GM12878 (cell line): ENCODE data around the gene ANKS1A. TPM values are rescaled to one million over a fixed set of nuclear protein-coding genes. Genes with fewer than 3 reads are reported as not detected.

Source experiments
- ATAC-seq: fragments of 200-7000 bp; cut with Tn5 transposase; 3 replicates; pipeline ENCODE4 v1.9.1; 2020; ENCODE audit warnings: mild to moderate bottlenecking, moderate library complexity
- BruUV-seq: library from RNA; stranded (reverse); fragments of 400-500 nt; replicated peaks from 2 replicates; lab custom pipeline; 2021; lab: Mats Ljungman, UMichigan
- CTCF ChIA-PET: fragments of 300-600 bp; sonication (Branson Sonifier 250); formaldehyde crosslinking; extraction: SDS; loops from one replicate; lab custom pipeline; 2021; ENCODE audit warnings: inconsistent platforms; lab: Yijun Ruan, JAX
- POLR2A ChIA-PET: fragments of 350-600 bp; formaldehyde crosslinking; extraction: SDS; loops from one replicate; lab custom pipeline; 2021; ENCODE audit warnings: inconsistent platforms; lab: Charles Lee
- RAD21 ChIA-PET: fragments of 300-600 bp; sonication (Branson Sonifier 250); formaldehyde crosslinking; loops from one replicate; lab custom pipeline; 2023; ENCODE audit warnings: antibody characterized with exemption; ENCODE audit not compliant: unreplicated experiment; lab: Charles Lee
- SMC1A ChIA-PET: fragments of 300-600 bp; sonication (Branson Sonifier 250); formaldehyde crosslinking; loops from one replicate; lab custom pipeline; 2023; ENCODE audit not compliant: unreplicated experiment, uncharacterized antibody; lab: Charles Lee
- DNase-seq: peaks from one replicate; pipeline ENCODE4 v3.0.0-alpha.2; 2011; ENCODE audit warnings: low read depth, low spot score
- FAIRE-seq: peaks from 3 replicates; lab custom pipeline; 2011; peaks lifted over from hg19 to GRCh38; lab: Jason Lieb, UNC
- H2AFZ ChIP-seq: 2 replicates; pipeline ENCODE4 v1.6.0; 2011; ENCODE audit warnings: low read depth, low read length, control low read depth; ENCODE audit not compliant: control insufficient read depth
- H3K27ac ChIP-seq: 2 replicates; pipeline ENCODE4 v1.5.1; 2011; ENCODE audit warnings: control low read depth; ENCODE audit not compliant: control insufficient read depth, insufficient read depth
- H3K27me3 ChIP-seq, 2 experiments: replicated peaks in 1 of 2; 2 replicates each; pipeline versions ENCODE4 v1.6.0 to v1.6.1; 2011; ENCODE audit warnings: low read length in 1 of 2; ENCODE audit not compliant: control insufficient read depth in 2 of 2, insufficient read depth in 2 of 2
- H3K36me3 ChIP-seq, 2 experiments: 2 replicates each; pipeline ENCODE4 v1.5.1; 2011; ENCODE audit warnings: low read length in 1 of 2; ENCODE audit not compliant: control insufficient read depth in 2 of 2, insufficient read depth in 2 of 2
- H3K4me1 ChIP-seq: 2 replicates; pipeline ENCODE4 v1.6.1; 2011; ENCODE audit warnings: mild to moderate bottlenecking, low read length, moderate library complexity, mixed read lengths; ENCODE audit not compliant: control insufficient read depth, insufficient read depth
- H3K4me2 ChIP-seq: 2 replicates; pipeline ENCODE4 v1.6.0; 2011; ENCODE audit warnings: control low read depth; ENCODE audit not compliant: control insufficient read depth, insufficient read depth
- H3K4me3 ChIP-seq: fragments of 200-600 bp; sonication (generic); 2 replicates; pipeline ENCODE4 v1.5.1; 2016
- H3K79me2 ChIP-seq: 2 replicates; pipeline ENCODE4 v1.6.0; 2011; ENCODE audit warnings: low read length; ENCODE audit not compliant: control insufficient read depth, insufficient read depth
- H3K9ac ChIP-seq: 2 replicates; pipeline ENCODE4 v1.8.0; 2011; ENCODE audit warnings: low read length, control low read depth, mixed read lengths; ENCODE audit not compliant: control insufficient read depth, insufficient read depth
- H3K9me3 ChIP-seq: replicated peaks from 3 replicates; pipeline ENCODE4 v1.5.1; 2011; ENCODE audit warnings: mild to moderate bottlenecking, low read length; ENCODE audit not compliant: control insufficient read depth, insufficient read depth
- H4K20me1 ChIP-seq: 2 replicates; pipeline ENCODE4 v1.6.0; 2011; ENCODE audit not compliant: control insufficient read depth, insufficient read depth
- ASH2L ChIP-seq: fragments of 300-600, 200-600 bp; sonication (generic); IDR thresholded peaks from 2 replicates; pipeline ENCODE4 v1.6.1; 2017; ENCODE audit warnings: low read depth, mild to moderate bottlenecking, borderline replicate concordance
- ATF2 ChIP-seq: IDR thresholded peaks from 2 replicates; pipeline ENCODE4 v1.6.1; 2012; ENCODE audit warnings: low read length, inconsistent platforms
- BCL11A ChIP-seq: IDR thresholded peaks from 2 replicates; pipeline ENCODE4 v1.6.1; 2011; ENCODE audit warnings: low read depth, low read length
- BMI1 ChIP-seq: fragments of 450-650 bp; IDR thresholded peaks from 2 replicates; pipeline ENCODE4 v1.6.1; 2016; ENCODE audit warnings: mild to moderate bottlenecking, moderate library complexity, borderline replicate concordance
- CBX3 ChIP-seq: fragments of 200-600 bp; sonication (generic); IDR thresholded peaks from 2 replicates; pipeline ENCODE4 v1.6.1; 2016; ENCODE audit warnings: low read depth, borderline replicate concordance
- E4F1 ChIP-seq: fragments of 450-650 bp; IDR thresholded peaks from 2 replicates; pipeline ENCODE4 v1.6.1; 2018; ENCODE audit warnings: borderline replicate concordance, mild to moderate bottlenecking; ENCODE audit not compliant: partially characterized antibody
- GATAD2B ChIP-seq: fragments of 450-650 bp; conservative IDR thresholded peaks from 2 replicates; pipeline ENCODE4 v1.6.1; 2017; ENCODE audit warnings: low read depth, mild to moderate bottlenecking, moderate library complexity
- IRF3 ChIP-seq: fragments of 450-650 bp; IDR thresholded peaks from 2 replicates; pipeline ENCODE4 v1.6.1; 2014; ENCODE audit warnings: mild to moderate bottlenecking
- MLLT1 ChIP-seq: fragments of 450-650 bp; IDR thresholded peaks from 2 replicates; pipeline ENCODE4 v1.6.1; 2016; ENCODE audit warnings: mild to moderate bottlenecking
- MTA3 ChIP-seq: IDR thresholded peaks from 2 replicates; pipeline ENCODE4 v1.6.1; 2012; ENCODE audit warnings: low read length, inconsistent platforms, borderline replicate concordance
- PAX5 ChIP-seq: IDR thresholded peaks from 2 replicates; pipeline ENCODE4 v1.6.1; 2011; ENCODE audit warnings: low read depth, low read length, borderline replicate concordance
- PML ChIP-seq: IDR thresholded peaks from 2 replicates; pipeline ENCODE4 v1.6.1; 2012; ENCODE audit warnings: low read length, inconsistent platforms
- RCOR1 ChIP-seq: conservative IDR thresholded peaks from 2 replicates; pipeline ENCODE4 v1.6.1; 2012; ENCODE audit warnings: low read depth, low read length, improper control_type of control experiment
- SIX5 ChIP-seq: IDR thresholded peaks from 2 replicates; pipeline ENCODE4 v1.6.1; 2011; ENCODE audit warnings: mild to moderate bottlenecking, low read depth, low read length, moderate library complexity; ENCODE audit not compliant: severe bottlenecking
- ZNF384 ChIP-seq: IDR thresholded peaks from 2 replicates; pipeline ENCODE4 v1.6.1; 2012; ENCODE audit warnings: low read depth, mild to moderate bottlenecking, low read length, improper control_type of control experiment, borderline replicate concordance
- ZSCAN29 ChIP-seq: fragments of 450-650 bp; IDR thresholded peaks from 2 replicates; pipeline ENCODE4 v1.6.1; 2017; ENCODE audit warnings: mild to moderate bottlenecking, moderate library complexity
- WGBS: methylation state at CpG from one replicate; pipeline ENCODE4 v1.1.6; 2016; ENCODE audit warnings: low lambda C conversion rate; ENCODE audit not compliant: insufficient replicate concordance, insufficient coverage; ENCODE audit errors: missing lambda C conversion rate; 5-methylcytosine and 5-hydroxymethylcytosine counted together
- in situ Hi-C: fragments of 300-500 bp; cut with MboI; formaldehyde crosslinking; loops from 9 replicates; pipeline ENCODE4 v1.14.3; 2018; ENCODE audit warnings: mixed read lengths
- intact Hi-C: fragments of 100-400 bp; cut with micrococcal nuclease; formaldehyde crosslinking; loops from one replicate; pipeline ENCODE4 v1.14.2; 2022; ENCODE audit not compliant: unreplicated experiment
- polyA plus RNA-seq, 11 experiments: library from polyadenylated mRNA; depleted of rRNA in 4 of 11; unstranded in 6 of 11; stranded (reverse) in 5 of 11; fragments of >200 nt; fragmentation: Nextera tagmentation in 4 of 11; fragmentation: Illumina TruSeq in 1 of 11; extraction: Ambion mirVana in 4 of 11; extraction: Trizol in 1 of 11; gene quantifications; 1 replicate in 1 of 11; 2 replicates in 10 of 11; pipeline versions ENCODE4 v1.2.1 to v1.2.3, GENCODE V29; 2011 to 2016; ENCODE audit warnings: inconsistent platforms in 2 of 11, missing spikeins in 2 of 11, low read depth in 1 of 11
- total RNA-seq, 4 experiments: library from RNA; depleted of rRNA in 3 of 4; stranded (reverse); fragments of >200 nt in 3 of 4; fragmentation: Illumina TruSeq in 1 of 4; extraction: Trizol in 1 of 4; gene quantifications; 2 replicates each; pipeline versions ENCODE4 v1.2.1 to v1.2.3, GENCODE V29; 2013 to 2021

ANKS1A gene
- total and polyA plus RNA-seq, 10 of the 15 experiments (the other 5 are each of a cell fraction or from before 2014, with no cell fraction given): 0.60 to 7.0 (median 3.0) TPM

GRCh38 chr6:34924831-34925625, 36.0 kb downstream of the ANKS1A start:
- ChIA-PET RAD21 (no interaction called here), CTCF (no interaction called here), POLR2A (interaction anchor here (0.5 kb wide), 1 partner anchor 9 kb away, joined by 3 read pairs; no protein-coding TSS in a partner anchor)

More at GRCh38 chr6:34924831-34925625, 36.0 kb downstream of the ANKS1A start:
- FAIRE-seq (no peak), ATAC-seq (no peak), DNase-seq (no peak)
- BruUV-seq: no TSS peak
- 75% methylated on average over 9 of the region's 9 CpGs for WGBS
- Histone ChIP-seq H3K27ac (no peak overlapping the region), H3K27me3 (no peaks in the 10 kb centered on the region), H3K4me1 (no peaks in the 10 kb centered on the region), H3K9me3 (no peaks in the 10 kb centered on the region), H3K36me3 (no peaks in the 10 kb centered on the region), H2AFZ (no peak overlapping the region), H3K4me3 (no peak overlapping the region), H4K20me1 (no peaks in the 10 kb centered on the region), H3K79me2 (no peaks in the 10 kb centered on the region), H3K9ac (no peak overlapping the region), H3K4me2 (no peak overlapping the region)
- no peak for TF ChIP-seq GATAD2B
- no peak for TF ChIP-seq BCL11A
- TF ChIP-seq ASH2L: no peak
- TF ChIP-seq BMI1: no peak
- TF ChIP-seq MLLT1: no peak
- no peak for TF ChIP-seq E4F1
- TF ChIP-seq SIX5: no peak
- no peak for TF ChIP-seq CBX3
- no peak for TF ChIP-seq ZSCAN29
- no peak for TF ChIP-seq ZNF384
- TF ChIP-seq PML: no peak
- no peak for TF ChIP-seq IRF3
- no peak for TF ChIP-seq ATF2
- no peak for TF ChIP-seq PAX5
- no peak for TF ChIP-seq MTA3
- TF ChIP-seq RCOR1: no peak
- SMC1A ChIA-PET: interaction anchor here (1.4 kb wide), 1 partner anchor 37 kb away, joined by 3 read pairs; the partner anchor contains the start of gene TAF11
- in situ Hi-C loops (no loop called here), intact Hi-C loops (no loop called here)
